Ascending aorta (tissue), 2 donors: ENCODE results near the gene PTGES. TPM values are rescaled to one million over a fixed set of nuclear protein-coding genes. Genes with fewer than 3 reads are reported as not detected.

Source experiments
- DNase-seq, 2 donors: peaks; one replicate each; pipeline ENCODE4 v3.0.0-alpha.2; 2019; ENCODE audit warnings: low spot score in 2 of 2
- H3K27ac ChIP-seq, 2 donors: fragments of 200-600 bp; sonication (generic); one replicate each; pipeline ENCODE4 v1.5.1; 2016 to 2017; ENCODE audit warnings: mild to moderate bottlenecking in 1 of 2
- H3K27me3 ChIP-seq: fragments of 200-600 bp; sonication (generic); one replicate; pipeline ENCODE4 v1.5.1; 2017
- H3K36me3 ChIP-seq, 2 donors: fragments of 200-600 bp; sonication (generic); one replicate each; pipeline ENCODE4 v1.5.1; 2016
- H3K4me1 ChIP-seq, 2 donors: fragments of 200-600 bp; sonication (generic); one replicate each; pipeline ENCODE4 v1.5.1; 2016 to 2017; ENCODE audit warnings: mild to moderate bottlenecking in 1 of 2
- H3K4me3 ChIP-seq, 2 donors: fragments of 200-600 bp; sonication (generic); one replicate each; pipeline ENCODE4 v1.5.1; 2016 to 2017; ENCODE audit warnings: mild to moderate bottlenecking in 1 of 2
- H3K9me3 ChIP-seq, 2 donors: fragments of 200-600 bp; sonication (generic); one replicate each; pipeline ENCODE4 v1.5.1; 2016
- intact Hi-C: fragments of 100-400 bp; cut with DNase I; formaldehyde crosslinking; loops from one replicate; pipeline ENCODE4 v1.15.1; 2023
- total RNA-seq: library from RNA; depleted of rRNA; stranded (reverse); fragments of >200 nt; gene quantifications from one replicate; pipeline ENCODE4 v1.1.0, GENCODE V29; 2016
- TF ChIP-seq, protein P1 (sequence below), 3 experiments: fragments of 200-600 bp in 2 of 3; fragments of 450-650 bp in 1 of 3; sonication (generic) in 2 of 3; IDR thresholded peaks; one replicate each; pipeline ENCODE4 v1.5.1; 2016 to 2019; ENCODE audit warnings: antibody characterized with exemption in 3 of 3, mild to moderate bottlenecking in 1 of 3, moderate library complexity in 1 of 3

Gene PTGES
- total RNA-seq, 1 donor from 2014 or later, result 8.9 TPM

GRCh38 chr9:129759804-129760502, 7.1 kb upstream of the PTGES start:
- TF ChIP-seq, protein P1, sequence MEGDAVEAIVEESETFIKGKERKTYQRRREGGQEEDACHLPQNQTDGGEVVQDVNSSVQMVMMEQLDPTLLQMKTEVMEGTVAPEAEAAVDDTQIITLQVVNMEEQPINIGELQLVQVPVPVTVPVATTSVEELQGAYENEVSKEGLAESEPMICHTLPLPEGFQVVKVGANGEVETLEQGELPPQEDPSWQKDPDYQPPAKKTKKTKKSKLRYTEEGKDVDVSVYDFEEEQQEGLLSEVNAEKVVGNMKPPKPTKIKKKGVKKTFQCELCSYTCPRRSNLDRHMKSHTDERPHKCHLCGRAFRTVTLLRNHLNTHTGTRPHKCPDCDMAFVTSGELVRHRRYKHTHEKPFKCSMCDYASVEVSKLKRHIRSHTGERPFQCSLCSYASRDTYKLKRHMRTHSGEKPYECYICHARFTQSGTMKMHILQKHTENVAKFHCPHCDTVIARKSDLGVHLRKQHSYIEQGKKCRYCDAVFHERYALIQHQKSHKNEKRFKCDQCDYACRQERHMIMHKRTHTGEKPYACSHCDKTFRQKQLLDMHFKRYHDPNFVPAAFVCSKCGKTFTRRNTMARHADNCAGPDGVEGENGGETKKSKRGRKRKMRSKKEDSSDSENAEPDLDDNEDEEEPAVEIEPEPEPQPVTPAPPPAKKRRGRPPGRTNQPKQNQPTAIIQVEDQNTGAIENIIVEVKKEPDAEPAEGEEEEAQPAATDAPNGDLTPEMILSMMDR (IDR thresholded peaks at IDR 0.05), result no peak
- intact Hi-C loops, result no loop called here

DNA sequence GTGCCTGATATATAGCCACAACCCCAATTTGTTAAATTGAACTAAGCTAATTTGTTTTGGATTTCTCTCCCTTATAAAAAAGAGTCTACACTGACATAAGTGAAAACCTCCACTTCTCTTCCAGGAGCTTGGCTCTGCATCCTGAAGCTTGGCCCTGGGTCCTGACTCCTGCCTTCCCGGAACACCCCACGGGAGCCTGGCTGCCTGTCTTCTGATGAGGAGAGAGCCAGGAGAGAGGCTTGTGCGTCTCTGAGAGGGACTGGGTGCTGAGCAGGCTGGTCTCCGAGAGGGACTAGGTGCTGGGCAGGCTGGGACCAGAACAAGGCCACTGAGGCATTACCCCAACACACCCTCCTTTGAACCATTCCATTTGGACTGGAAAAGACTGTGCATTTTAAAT, 6.5 kb upstream of the PTGES start:
- no peaks in the 10 kb centered on the region for H3K9me3 ChIP-seq
- H3K4me1 ChIP-seq, result no peaks in the 10 kb centered on the region
- no peak overlapping the region for H3K27ac ChIP-seq
- H3K36me3 ChIP-seq, result no peaks in the 10 kb centered on the region
- TF ChIP-seq, protein P1 (IDR thresholded peaks at IDR 0.05), result no peak
- intact Hi-C loops, result no loop called here
- DNase-seq, result no peak
- H3K27me3 ChIP-seq, result no peaks in the 10 kb centered on the region
- no peak overlapping the region for H3K4me3 ChIP-seq

More at GRCh38 chr9:129759804-129760502, 7.1 kb upstream of the PTGES start:
- H3K4me1 ChIP-seq, result no peaks in the 10 kb centered on the region
- no peaks in the 10 kb centered on the region for H3K9me3 ChIP-seq
- H3K4me3 ChIP-seq, result no peak overlapping the region
- H3K27ac ChIP-seq, result no peak overlapping the region
- no peaks in the 10 kb centered on the region for H3K27me3 ChIP-seq
- DNase-seq, result no peak
- H3K36me3 ChIP-seq, result no peaks in the 10 kb centered on the region

DNA sequence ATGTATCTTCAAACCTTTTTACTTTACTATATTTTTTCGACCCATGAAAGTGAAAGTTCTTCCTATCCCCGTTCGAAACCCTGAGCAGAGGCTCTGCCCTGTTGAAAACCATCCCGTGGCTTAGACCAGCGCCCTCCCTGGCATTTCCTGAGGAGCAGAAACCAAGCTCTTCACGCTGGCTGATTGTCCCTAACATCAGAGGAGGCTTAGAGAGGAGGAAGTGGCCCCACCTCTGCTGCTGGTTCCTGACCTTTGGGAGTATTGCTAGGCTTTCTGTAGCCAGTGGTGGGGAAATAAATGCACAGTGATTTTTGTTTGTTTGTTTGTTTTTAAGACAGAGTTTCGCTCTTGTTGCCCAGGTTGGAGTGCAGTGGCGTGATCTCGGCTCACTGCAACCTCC, 4.2 kb upstream of the PTGES start:
- Histone ChIP-seq H3K27ac (no peak overlapping the region), H3K27me3 (no peaks in the 10 kb centered on the region), H3K9me3 (no peaks in the 10 kb centered on the region), H3K4me3 (no peak overlapping the region), H3K4me1 (peaks cover 0 to 5% of the 10 kb centered on the region in 2 donors), H3K36me3 (no peaks in the 10 kb centered on the region)
- intact Hi-C loops, result no loop called here
- DNase-seq, result no peak
- TF ChIP-seq, protein P1 (IDR thresholded peaks at IDR 0.05), result no peak

DNA sequence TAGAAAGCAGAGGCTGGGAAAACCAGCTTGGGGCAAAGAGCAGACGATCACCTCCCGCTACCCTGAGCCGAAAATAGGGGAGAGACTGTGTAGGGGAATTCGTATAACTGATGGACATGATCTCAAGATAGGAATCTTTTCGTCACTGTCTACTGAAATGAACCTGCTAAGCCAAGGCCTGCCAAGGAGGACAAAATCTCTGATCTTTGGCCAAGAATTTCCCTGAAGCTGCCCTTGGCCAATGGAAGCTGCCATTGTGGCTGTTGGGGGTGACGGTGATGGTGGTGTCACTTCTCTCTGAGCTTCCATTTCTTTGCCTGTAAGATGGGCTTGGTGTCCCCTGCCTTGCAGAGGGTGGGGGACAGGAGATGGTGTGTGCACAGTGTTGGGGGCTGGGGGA, 3.3 kb upstream of the PTGES start:
- H3K9me3 ChIP-seq, result no peaks in the 10 kb centered on the region
- H3K4me3 ChIP-seq, result no peak overlapping the region
- TF ChIP-seq, protein P1 (IDR thresholded peaks at IDR 0.05), result no peak
- no peaks in the 10 kb centered on the region for H3K27me3 ChIP-seq
- no peak for DNase-seq
- H3K27ac ChIP-seq, result no peak overlapping the region
- peaks cover 0 to 5% of the 10 kb centered on the region in 2 donors for H3K4me1 ChIP-seq
- no peaks in the 10 kb centered on the region for H3K36me3 ChIP-seq
- intact Hi-C loops, result no loop called here

GRCh38 chr9:129755151-129755550, 2.3 kb upstream of the PTGES start:
- TF ChIP-seq, protein P1 (IDR thresholded peaks at IDR 0.05), result no peak
- H3K36me3 ChIP-seq, result no peaks in the 10 kb centered on the region
- peaks cover 0 to 5% of the 10 kb centered on the region in 2 donors for H3K4me1 ChIP-seq
- no peak overlapping the region for H3K4me3 ChIP-seq
- DNase-seq, result no peak
- H3K27me3 ChIP-seq, result no peaks in the 10 kb centered on the region
- H3K9me3 ChIP-seq, result no peaks in the 10 kb centered on the region
- H3K27ac ChIP-seq, result no peak overlapping the region
- intact Hi-C loops, result no loop called here
